Thyroid gland (tissue), 4 donors: ENCODE results near the gene PDXDC1. TPM values are rescaled to one million over a fixed set of nuclear protein-coding genes. Genes with fewer than 3 reads are reported as not detected.
"Not testable (repeated sequence)": the region's sequence is repeated elsewhere in the genome, so short reads cannot be mapped to it uniquely, and the experiment has no call there.

ENCODE experiments used
- DNase-seq, 2 donors: peaks; one replicate each; pipeline ENCODE4 v3.0.0-alpha.2; 2019
- H3K27ac ChIP-seq, 3 donors: fragments of 200-600 bp; sonication (generic); 1 replicate in 2 of 3; 2 replicates in 1 of 3; pipeline ENCODE4 v1.5.1; 2016 to 2019; ENCODE audit warnings: mild to moderate bottlenecking in 1 of 3, moderate library complexity in 1 of 3
- H3K27me3 ChIP-seq: fragments of 200-600 bp; sonication (generic); one replicate; pipeline ENCODE4 v1.5.1; 2019
- H3K36me3 ChIP-seq, 2 donors: fragments of 200-600 bp; sonication (generic); one replicate each; pipeline ENCODE4 v1.5.1; 2016 to 2019
- H3K4me1 ChIP-seq, 2 donors: fragments of 200-600 bp; sonication (generic); one replicate each; pipeline ENCODE4 v1.5.1; 2017 to 2019
- H3K4me3 ChIP-seq, 3 donors: fragments of 200-600 bp; sonication (generic); replicated peaks in 1 of 3; 1 replicate in 2 of 3; 2 replicates in 1 of 3; pipeline ENCODE4 v1.5.1; 2016; ENCODE audit warnings: mild to moderate bottlenecking in 1 of 3
- H3K9me3 ChIP-seq: fragments of 200-600 bp; sonication (generic); one replicate; pipeline ENCODE4 v1.5.1; 2017
- CTCF ChIP-seq, 6 experiments: fragments of 200-600 bp in 3 of 6; fragments of 450-650 bp in 3 of 6; sonication (generic) in 3 of 6; IDR thresholded peaks; one replicate each; pipeline ENCODE4 v1.5.1; 2016 to 2019; ENCODE audit warnings: antibody characterized with exemption in 6 of 6, mild to moderate bottlenecking in 2 of 6, inconsistent platforms in 1 of 6, moderate library complexity in 1 of 6
- POLR2A ChIP-seq, 2 donors: fragments of 450-650 bp; IDR thresholded peaks; one replicate each; pipeline ENCODE4 v1.6.1; 2017; ENCODE audit warnings: antibody characterized with exemption in 2 of 2, mild to moderate bottlenecking in 2 of 2, moderate library complexity in 1 of 2
- WGBS, 2 donors: methylation state at CpG; one replicate each; pipeline ENCODE4 v1.1.5; 2017; 5-methylcytosine and 5-hydroxymethylcytosine counted together
- intact Hi-C: fragments of 100-400 bp; cut with DNase I; formaldehyde crosslinking; loops from one replicate; pipeline ENCODE4 v1.15.1; 2023
- total RNA-seq, 4 donors: library from RNA; depleted of rRNA; stranded (reverse); fragments of >200 nt; gene quantifications; one replicate each; pipeline ENCODE4 v1.2.3, GENCODE V29; 2016

The PDXDC1 gene
- total RNA-seq, 4 donors from 2014 or later, result 80.5 to 172 (median 117) TPM

DNA sequence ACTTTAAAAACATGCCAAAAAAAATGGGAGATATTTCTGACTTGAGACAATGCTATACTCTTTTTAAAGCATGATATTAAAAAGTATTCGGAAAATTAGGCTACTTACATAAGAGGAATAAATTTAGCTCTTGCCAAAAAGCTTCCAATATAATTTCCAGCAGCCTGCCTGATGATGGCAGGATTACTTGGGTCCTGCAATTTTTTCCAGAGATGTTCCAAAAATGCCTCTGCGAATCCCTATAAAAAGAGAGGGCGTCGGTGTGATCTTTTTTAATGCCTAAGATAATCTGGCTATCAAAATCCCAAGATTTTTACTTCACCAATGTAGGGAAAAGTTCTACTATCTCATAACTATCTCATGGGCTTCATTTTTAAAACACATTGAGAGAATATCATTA is 96.2 kb downstream of the PDXDC1 start:
- intact Hi-C loops, H3K4me1 ChIP-seq, H3K4me3 ChIP-seq, DNase-seq, H3K27me3 ChIP-seq, H3K9me3 ChIP-seq: not testable (repeated sequence)
- Histone ChIP-seq H3K36me3 (peaks cover 21 to 38% of the 10 kb centered on the region in 2 donors), H3K27ac (peak overlapping the region in 2 of 3 donors; percentile 17 to 33)
- 76 to 77% methylated on average over 4 of the region's 4 CpGs for WGBS, 2 donors

DNA sequence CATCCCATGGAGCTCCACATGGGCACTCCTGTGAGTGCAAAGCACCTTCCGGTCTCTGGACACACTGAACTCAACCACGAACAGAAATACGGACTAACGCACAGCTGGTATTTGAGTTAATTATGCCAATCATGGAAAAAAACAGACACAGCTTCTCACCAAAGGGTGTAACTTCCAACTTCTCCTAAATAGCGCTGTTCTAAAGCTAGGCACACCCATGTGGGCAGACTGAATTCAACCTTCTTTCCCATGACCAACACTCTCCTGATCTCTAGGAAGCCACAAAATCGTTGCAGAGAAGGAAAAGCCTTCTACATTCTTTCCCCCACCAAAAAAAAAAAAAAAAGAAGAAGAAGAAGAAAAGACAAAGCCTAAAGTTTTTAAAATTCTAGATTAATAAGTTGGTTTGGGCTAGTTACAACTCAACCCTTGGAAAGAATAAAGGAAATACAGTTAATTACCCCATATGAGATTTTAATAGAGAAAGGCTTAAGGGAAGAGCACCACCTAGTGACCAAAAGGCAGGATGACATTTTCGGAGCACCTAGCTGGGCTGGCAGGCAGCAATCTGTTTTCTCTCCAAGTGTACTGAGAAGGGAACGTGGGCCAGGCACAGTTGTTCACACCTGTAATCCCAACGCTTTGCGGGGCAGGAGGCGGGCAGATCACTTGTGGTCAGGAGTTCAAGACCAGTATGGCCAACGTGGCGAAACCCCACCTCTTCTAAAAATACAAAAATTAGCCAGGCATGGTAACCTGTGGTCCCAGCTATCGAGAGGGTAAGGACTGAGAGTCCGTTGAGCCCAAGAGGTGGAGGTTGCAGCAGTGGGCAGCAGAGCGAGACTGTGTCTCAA is 97.3 kb downstream of the PDXDC1 start:
- TF ChIP-seq CTCF (IDR thresholded peaks at IDR 0.05), result peak in 2 of 6 experiments; percentile 7 to 23
- DNase-seq, result peak; percentile 39 to 41
- H3K9me3 ChIP-seq, H3K4me1 ChIP-seq, intact Hi-C loops, H3K4me3 ChIP-seq, H3K27me3 ChIP-seq: not testable (repeated sequence)
- WGBS, 2 donors, result 25 to 46% methylated on average over 10 to 12 of the region's 16 CpGs
- H3K27ac ChIP-seq, result peak overlapping the region in 2 of 3 donors; percentile 3 to 17
- H3K36me3 ChIP-seq, result peaks cover 21 to 38% of the 10 kb centered on the region in 2 donors

DNA sequence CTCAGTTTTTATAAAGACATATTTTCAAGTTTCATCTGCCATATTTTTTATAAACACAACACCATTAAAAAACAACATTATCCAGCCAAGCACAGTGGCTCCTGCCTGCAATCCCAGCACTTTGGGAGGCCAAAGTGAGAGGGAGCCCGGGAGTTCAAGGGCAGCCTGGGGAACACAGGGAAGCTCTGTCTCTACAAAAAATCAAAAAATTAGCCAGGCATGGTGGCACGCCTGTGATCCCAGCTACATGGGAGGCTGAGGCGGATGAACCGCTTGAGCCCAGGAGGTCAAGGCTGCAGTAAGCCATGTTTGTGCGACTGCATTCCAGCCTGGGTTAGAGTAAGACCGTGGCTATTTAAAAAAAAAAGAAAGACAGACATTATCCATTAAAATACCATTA is 98.3 kb downstream of the PDXDC1 start:
- no peaks in the 10 kb centered on the region for H3K9me3 ChIP-seq
- no peaks in the 10 kb centered on the region for H3K27me3 ChIP-seq
- H3K4me3 ChIP-seq, result no peak overlapping the region
- H3K4me1 ChIP-seq, result peaks cover 0 to 7% of the 10 kb centered on the region in 2 donors
- peak overlapping the region in 2 of 3 donors; percentile 3 to 17 for H3K27ac ChIP-seq
- intact Hi-C loops, result no loop called here
- peaks cover 21 to 38% of the 10 kb centered on the region in 2 donors for H3K36me3 ChIP-seq
- DNase-seq, result no peak
- 83 to 86% methylated on average over 6 of the region's 6 CpGs for WGBS, 2 donors
- no peak for TF ChIP-seq POLR2A (IDR thresholded peaks at IDR 0.05)
- TF ChIP-seq CTCF (IDR thresholded peaks at IDR 0.05), result no peak

DNA sequence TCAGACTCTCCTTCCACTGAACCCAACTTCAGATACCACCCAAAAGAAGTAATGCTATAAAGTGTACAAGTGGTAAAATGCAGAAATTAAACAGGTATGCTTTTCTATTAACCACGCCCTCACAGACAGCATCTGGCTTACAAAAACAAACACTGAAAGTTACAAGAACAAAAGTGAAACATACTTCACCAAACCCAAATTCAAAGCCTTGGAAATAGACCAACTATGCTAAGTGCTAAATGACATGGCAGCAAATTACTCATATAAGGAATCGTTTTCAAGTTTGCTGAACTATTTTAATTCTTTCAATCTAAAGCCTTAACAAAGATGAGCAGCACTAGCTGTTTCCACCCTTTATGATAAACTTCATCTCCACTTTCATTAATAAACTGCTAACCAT is 101.3 kb downstream of the PDXDC1 start:
- H3K9me3 ChIP-seq, H3K4me1 ChIP-seq, H3K27me3 ChIP-seq, DNase-seq, intact Hi-C loops, H3K4me3 ChIP-seq, H3K27ac ChIP-seq: not testable (repeated sequence)
- WGBS, 2 donors, result 72 to 84% methylated on average over 2 of the region's 2 CpGs
- peaks cover 17 to 32% of the 10 kb centered on the region in 2 donors for H3K36me3 ChIP-seq

DNA sequence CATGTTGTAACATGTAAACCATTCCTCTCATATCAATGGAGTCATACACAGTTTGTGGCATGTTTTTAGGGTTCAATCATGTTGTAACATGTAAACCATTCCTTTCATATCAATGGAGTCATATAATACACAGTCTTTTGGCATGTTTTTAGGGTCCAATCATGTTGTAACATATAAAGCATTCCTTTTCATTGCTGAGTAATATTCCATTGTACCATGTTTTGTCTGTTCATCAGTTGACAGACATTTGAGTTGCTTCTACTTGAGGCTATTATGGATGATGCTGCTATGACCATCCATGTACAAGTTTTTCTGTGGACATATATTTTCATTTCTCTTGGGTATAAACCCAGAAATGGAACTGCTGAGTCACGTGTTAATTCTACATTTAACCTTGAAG is 106.1 kb downstream of the PDXDC1 start:
- DNase-seq, H3K4me1 ChIP-seq, H3K27me3 ChIP-seq, H3K9me3 ChIP-seq, H3K27ac ChIP-seq, H3K4me3 ChIP-seq, intact Hi-C loops: not testable (repeated sequence)
- 42 to 98% methylated on average over 1 of the region's 1 CpG for WGBS, 2 donors
- peaks cover 14 to 30% of the 10 kb centered on the region in 2 donors for H3K36me3 ChIP-seq

GRCh38 chr16:15082788-15083187 is 108.0 kb downstream of the PDXDC1 start:
- WGBS, 2 donors, result 83 to 94% methylated on average over 3 of the region's 3 CpGs
- DNase-seq, H3K4me1 ChIP-seq, H3K9me3 ChIP-seq, H3K27me3 ChIP-seq, H3K4me3 ChIP-seq, intact Hi-C loops, H3K27ac ChIP-seq: not testable (repeated sequence)
- peaks cover 14 to 25% of the 10 kb centered on the region in 2 donors for H3K36me3 ChIP-seq

- intact Hi-C loops, H3K4me3 ChIP-seq, H3K9me3 ChIP-seq, H3K27me3 ChIP-seq, H3K27ac ChIP-seq, DNase-seq: not testable (repeated sequence)
- Histone ChIP-seq H3K4me1 (peaks cover 8 to 11% of the 10 kb centered on the region in 2 donors), H3K36me3 (peaks cover 0 to 17% of the 10 kb centered on the region in 2 donors)
- 73% methylated on average over 1 of the region's 1 CpG for WGBS, 2 donors
These were observed 115.9 kb downstream of the PDXDC1 start for GRCh38 chr16:15090663-15091269.

DNA sequence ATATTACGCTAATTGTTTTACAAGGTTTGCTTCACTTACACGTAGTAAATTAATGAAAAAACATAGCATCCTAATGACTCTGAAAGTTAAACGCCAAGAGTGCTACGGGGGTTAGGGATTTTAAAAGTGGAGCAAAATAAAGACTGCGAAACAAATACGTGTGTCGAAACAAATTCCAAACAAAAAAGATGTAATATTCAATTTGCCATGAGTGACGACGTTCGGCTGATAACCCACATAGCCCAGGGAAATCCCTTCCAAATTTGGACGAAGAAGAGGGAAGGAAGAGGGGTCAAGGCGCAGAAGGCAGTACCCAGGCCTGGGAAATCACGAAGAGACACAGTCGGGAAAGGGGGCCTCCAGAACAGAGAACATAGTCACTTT is 118.7 kb downstream of the PDXDC1 start:
- Histone ChIP-seq H3K4me3 (peak overlapping the region; percentile 16 to 43 (median 33)), H3K36me3 (peaks cover 0 to 11% of the 10 kb centered on the region in 2 donors), H3K27ac (peak overlapping the region in 2 of 3 donors; percentile 57 to 77), H3K4me1 (peaks cover 8 to 11% of the 10 kb centered on the region in 2 donors)
- intact Hi-C loops, H3K9me3 ChIP-seq, H3K27me3 ChIP-seq, DNase-seq: not testable (repeated sequence)
- 6 to 11% methylated on average over 14 of the region's 14 CpGs for WGBS, 2 donors
